DMS53 treated with DMSO at 0.1 percent for 48 hours (cell line): ENCODE results near the gene CASKIN2.
"Not testable (repeated sequence)": the region's sequence is repeated elsewhere in the genome, so short reads cannot be mapped to it uniquely, and the experiment has no call there.

Experiments
- DNase-seq: peaks from one replicate; lab custom pipeline; 2025; ENCODE audit not compliant: unreplicated experiment; lab: John Stamatoyannopoulos, UW

CASKIN2 gene

GRCh38 chr17:75490953-75491649 lies 24.2 kb downstream of the CASKIN2 start:
- no peak for DNase-seq

GRCh38 chr17:75490173-75490743 lies 25.1 kb downstream of the CASKIN2 start:
- DNase-seq = no peak

GRCh38 chr17:75489511-75489955 lies 25.8 kb downstream of the CASKIN2 start:
- DNase-seq = no peak

DNA sequence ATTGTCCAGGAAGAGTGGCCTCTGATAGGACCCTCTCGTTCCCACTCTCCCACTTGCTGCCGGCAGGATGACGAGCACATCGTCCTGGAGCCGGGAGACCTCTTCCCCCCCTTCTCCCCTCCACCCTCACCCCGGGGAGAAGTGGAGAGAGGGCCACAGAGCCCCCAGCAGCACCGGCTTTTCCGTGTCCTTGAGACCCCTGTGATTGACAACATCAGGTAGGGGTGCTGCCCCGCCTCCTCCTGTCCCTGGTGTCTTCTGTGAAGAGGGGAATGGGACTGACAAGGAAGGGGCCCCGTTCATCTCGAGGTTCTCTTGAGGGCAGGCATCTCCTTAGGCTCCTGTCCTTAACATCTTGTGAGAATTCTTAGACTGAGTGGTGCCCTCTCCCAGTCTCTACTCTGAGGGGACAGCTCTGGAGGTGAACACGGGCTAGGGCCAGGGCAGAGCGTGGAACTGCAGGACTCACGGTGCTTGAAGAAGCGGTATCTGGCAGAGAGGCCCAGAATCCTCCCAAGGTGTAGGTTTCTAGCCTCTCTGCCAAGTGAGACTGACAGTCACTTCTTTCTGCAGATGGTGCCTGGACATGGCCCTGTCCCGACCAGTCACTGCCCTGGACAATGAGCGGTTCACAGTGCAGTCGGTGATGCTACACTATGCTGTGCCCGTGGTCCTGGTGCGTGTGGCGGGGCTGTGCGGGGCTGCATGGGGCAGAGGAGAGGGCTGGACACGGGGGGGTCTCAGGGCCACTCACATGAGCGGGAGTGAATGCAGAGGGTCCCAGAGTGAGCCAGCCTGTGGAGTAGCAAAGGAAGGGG lies 26.4 kb downstream of the CASKIN2 start:
- no peak for DNase-seq

DNA sequence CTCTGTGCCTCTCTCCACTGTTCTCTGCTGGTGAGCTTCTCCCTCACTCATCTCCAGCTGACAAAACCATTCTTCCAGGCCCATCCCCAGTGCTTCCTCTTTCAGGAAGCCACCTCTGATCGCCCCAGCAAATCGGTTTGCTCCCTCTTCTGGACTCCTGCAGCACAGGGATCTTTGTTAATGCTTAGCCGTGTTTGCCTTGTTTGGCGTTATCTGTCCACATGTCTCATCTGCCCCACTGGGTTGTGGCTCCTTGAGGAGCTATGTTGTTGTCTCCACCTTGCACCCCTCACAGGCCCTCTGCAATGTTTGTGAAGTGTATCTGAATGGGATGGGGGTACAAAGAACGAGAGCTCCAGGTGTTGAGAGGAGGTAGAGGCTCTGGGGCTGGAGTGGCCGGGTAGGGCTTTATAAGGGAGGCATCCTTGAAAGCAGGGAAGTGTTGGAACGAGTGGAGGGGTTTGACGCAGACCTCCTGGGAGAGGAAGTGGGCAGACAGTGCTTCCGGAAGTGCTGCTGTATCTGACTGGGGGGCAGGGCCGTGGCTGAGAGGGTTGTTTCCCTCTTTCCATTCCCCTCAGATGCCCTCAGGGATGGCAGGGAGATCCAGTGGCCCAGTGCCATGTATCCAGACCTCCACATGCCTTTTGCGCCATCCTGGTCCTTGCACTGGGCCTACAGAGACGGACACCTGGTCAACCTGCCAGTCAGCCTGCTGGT lies 27.8 kb downstream of the CASKIN2 start:
- DNase-seq = no peak

- DNase-seq = no peak
Measured at GRCh38 chr17:75486951-75487350, 28.4 kb downstream of the CASKIN2 start.

GRCh38 chr17:75486151-75486550 lies 29.2 kb downstream of the CASKIN2 start:
- no peak for DNase-seq

DNA sequence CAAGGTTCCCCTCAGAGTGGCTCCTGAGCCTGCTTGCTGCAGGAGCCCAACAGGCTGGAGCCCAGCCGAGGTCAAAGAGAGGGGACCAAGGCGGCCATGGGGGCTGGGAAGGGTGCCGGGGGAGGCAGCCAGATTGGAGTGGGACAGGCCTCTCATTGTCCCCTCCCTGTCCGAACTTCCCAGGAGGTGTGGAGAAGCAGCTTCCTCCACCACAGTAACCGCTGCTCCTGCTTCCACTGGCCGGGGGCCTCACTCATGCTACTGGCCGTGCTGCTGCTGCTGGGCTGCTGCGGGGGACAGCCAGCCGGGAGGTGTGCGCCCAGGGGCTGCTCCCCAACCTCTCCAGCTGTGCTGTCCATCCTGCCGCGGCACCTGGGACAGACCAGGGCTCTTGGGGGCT lies 29.6 kb downstream of the CASKIN2 start:
- no peak for DNase-seq

DNA sequence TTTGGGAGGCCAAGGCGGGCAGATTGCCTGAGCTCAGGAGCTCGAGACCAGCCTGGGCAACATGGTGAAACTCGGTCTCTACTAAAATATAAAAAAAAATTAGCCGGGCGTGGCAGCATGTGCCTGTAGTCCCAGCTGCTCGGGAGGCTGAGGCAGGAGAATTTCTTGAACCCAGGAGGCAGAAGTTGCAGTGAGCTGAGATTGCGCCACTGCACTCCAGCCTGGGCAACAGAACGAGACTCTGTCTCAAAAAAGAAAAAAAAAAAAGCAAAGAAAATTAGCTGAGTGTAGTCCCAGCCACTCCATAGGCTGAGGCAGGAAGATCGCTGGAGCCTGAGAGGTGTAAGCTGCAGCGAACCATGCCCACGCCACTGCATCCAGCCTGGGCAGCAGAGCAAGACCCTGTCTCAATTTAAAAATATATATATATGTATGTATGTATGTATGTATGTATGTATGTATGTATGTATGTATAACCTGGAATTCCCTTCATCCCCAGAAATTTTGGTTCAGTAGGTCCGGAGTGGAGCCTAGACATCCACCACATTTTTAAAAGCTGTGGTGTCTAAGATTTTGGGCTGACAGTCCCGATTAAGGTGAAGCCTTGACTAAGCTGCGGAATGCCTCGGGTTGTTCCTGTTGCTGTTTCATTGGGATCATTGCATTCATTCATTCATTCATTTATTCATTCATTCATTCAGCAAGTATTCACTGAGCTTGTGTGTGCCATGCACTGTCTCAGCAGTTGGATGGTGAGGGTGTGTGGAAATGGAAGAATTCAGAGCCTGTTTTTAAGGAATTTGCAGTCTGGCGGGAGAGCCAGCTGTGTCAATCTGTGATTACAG lies 33.0 kb downstream of the CASKIN2 start:
- no peak for DNase-seq

DNA sequence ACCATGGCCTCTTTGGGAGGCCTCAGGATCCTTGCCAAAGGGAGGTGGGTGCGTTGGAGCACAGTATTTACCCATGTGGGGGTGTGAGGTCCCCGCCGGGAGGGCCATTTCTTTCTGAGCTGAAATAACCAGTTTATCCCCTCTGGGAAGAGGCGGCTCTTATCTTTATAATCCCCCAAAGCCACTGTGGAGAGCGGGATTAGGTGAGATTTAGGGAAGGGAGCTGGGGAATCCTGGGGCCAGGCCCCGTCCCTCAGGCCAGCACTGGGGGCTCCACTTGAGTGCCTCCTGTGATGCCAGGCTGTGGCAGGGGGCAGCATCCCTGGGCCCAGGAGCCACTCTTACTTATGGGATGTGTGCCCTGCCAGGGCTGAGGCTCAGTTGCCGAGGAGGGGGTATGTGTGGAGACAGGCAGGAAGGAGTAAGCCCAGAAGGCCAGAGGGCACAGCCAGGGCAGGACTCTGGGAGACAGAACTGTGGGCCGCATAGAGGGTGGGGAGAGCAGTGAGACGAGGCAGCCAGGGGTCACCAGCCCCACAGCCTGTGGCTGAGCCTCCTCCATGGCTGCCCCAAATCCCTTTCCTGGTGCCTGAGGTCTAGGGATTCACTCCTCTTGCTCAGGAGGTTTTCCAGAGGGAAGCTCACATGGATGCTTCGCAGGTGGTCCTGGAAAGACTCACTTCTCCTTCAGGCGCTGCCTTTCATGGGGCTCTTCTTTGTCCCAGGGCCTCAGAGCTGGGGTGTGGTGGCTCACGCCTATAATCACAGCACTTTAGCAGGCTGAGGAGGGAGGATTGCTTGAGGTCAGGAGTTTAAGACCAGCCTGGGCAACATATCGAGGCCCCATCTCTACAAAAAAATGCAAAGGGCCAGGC lies 33.9 kb downstream of the CASKIN2 start:
- no peak for DNase-seq

GRCh38 chr17:75480281-75480680 lies 35.1 kb downstream of the CASKIN2 start:
- DNase-seq = no peak

- no peak for DNase-seq
Measured at GRCh38 chr17:75478508-75478907, 36.8 kb downstream of the CASKIN2 start.

DNA sequence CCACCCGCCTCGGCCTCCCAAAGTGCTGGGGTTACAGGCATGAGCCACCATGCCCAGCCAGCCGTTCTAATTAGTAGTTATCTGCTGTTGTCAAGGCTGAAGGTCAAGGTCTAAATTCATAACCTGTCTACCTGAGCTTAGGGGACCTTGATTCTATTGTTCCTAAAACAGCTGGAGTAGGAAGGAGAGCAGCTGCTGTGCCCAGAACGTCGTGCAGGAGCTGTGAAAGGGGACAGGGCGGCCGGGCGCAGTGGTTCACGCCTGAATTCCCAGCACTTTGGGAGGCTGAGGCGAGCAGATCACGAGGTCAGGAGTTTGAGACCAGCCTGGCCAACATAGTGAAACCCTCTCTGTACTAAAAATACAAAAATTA lies 37.9 kb downstream of the CASKIN2 start:
- DNase-seq = not testable (repeated sequence)

DNA sequence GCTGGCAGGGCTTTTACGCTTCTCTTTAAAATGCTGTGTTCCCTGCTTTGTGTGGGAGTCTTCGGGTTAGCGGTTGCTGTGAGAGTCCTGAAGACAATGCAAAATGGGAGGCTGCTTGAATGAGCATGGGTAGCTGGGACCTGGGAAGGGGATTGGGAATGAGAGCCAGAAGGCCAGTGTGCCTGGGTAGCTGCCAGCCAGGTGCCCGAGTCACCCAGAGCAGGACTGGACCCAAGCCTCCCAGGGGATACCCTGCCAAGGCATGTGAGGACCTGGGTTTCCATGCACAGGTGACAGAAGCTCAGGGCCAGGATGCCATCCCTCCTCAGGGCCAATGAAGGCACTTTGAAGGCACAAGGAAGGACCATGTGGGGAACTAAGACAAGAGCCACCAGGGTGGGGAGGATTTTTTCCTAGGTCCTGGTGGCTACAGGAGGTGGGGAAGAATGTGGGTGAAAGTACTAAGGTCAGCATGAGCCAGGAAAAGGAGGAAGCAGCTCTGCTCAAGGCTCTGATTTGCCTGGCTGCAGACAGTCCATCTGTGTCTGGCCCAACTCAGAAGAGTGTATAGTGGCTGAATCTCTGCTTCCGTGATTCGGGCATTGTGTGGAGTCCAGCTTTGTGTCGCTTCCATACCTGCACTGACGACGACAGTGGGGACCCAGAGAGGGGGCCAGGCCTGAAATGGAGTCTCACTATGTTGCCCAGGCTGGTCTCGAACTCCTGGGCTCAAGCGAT lies 38.4 kb downstream of the CASKIN2 start:
- no peak for DNase-seq

DNA sequence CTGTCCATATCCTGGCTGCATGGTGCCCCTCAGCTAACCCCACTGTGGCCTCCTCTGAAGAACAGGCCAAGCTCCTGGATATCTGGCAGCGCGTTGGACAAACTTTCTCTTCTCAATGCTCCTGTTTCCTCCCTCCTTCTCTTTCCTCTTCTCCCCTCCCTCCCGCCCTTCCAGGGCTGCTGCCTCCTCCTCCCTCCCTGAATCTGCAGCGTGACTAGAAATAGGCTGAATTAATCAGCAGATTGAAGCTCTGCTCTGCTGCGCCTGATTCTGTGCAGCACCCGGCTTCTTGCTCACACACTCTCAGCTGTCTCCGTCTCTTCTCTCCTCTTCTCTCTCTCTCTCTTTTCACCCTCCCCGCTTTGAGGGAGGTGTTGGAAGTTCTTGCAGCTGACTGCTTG lies 39.1 kb downstream of the CASKIN2 start:
- DNase-seq = no peak

DNA sequence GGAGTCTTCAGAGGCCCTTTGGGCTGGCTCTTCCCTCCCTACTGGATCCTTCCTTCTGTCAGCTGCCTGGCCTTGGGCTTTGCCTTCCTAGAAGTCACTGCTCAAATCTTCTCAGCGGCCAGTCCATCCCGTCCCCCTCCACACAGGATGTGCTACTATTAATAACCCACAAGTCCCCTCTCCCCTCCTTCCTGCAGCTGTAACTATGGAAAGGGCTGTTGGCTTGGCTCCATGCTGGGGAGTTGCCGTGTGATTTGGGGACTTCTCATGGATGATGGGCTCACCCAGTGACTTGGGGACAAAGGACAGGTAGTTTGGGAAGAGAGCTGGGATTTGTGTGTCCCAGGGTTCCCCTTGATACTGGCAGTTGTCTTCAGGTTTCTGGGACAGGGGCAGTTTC lies 39.5 kb downstream of the CASKIN2 start:
- no peak for DNase-seq

GRCh38 chr17:75475144-75475835 lies 40.0 kb downstream of the CASKIN2 start:
- no peak for DNase-seq

- DNase-seq = no peak
Measured at GRCh38 chr17:75474736-75475135, 40.6 kb downstream of the CASKIN2 start.
